Ovary (tissue), 9 donors: ENCODE measurements around the gene GLDN. TPM values are rescaled to one million over a fixed set of nuclear protein-coding genes. Genes with fewer than 3 reads are reported as not detected.

Experiments used
- DNase-seq, 5 donors: peaks; one replicate each; pipeline ENCODE4 v3.0.0-alpha.2; 2019 to 2020
- H3K27ac ChIP-seq, 2 donors: fragments of 200-600 bp; one replicate each; pipeline versions ENCODE4 v1.5.1 to v1.8.0; 2019 to 2022
- H3K27me3 ChIP-seq: fragments of 200-600 bp; one replicate; pipeline ENCODE4 v1.8.0; 2022
- H3K36me3 ChIP-seq: fragments of 200-600 bp; sonication (generic); one replicate; pipeline ENCODE4 v1.5.1; 2019
- H3K4me1 ChIP-seq: one replicate; pipeline ENCODE4 v1.8.1; 2013; ENCODE audit warnings: mild to moderate bottlenecking, moderate library complexity; ENCODE audit not compliant: insufficient read depth
- H3K4me3 ChIP-seq: fragments of 200-600 bp; sonication (generic); one replicate; pipeline ENCODE4 v1.5.1; 2017
- H3K9me3 ChIP-seq, 2 donors: fragments of 200-600 bp in 1 of 2; sonication (generic) in 1 of 2; one replicate each; pipeline versions ENCODE4 v1.5.1 to v1.8.1; 2013 to 2019; ENCODE audit warnings: mild to moderate bottlenecking in 1 of 2, moderate library complexity in 1 of 2
- CTCF ChIP-seq, 3 donors: fragments of 450-650 bp in 2 of 3; fragments of 200-600 bp in 1 of 3; IDR thresholded peaks; one replicate each; pipeline versions ENCODE4 v1.5.1 to v1.8.0; 2016 to 2022; ENCODE audit warnings: antibody characterized with exemption in 3 of 3, mild to moderate bottlenecking in 1 of 3
- EP300 ChIP-seq: sonication (generic); formaldehyde crosslinking; IDR thresholded peaks from one replicate; pipeline ENCODE4 v1.6.1; 2017; ENCODE audit warnings: antibody characterized with exemption
- POLR2A ChIP-seq: fragments of 450-650 bp; IDR thresholded peaks from one replicate; pipeline ENCODE4 v1.6.1; 2017; ENCODE audit warnings: antibody characterized with exemption, mild to moderate bottlenecking, moderate library complexity
- WGBS, 3 donors: extraction: QIAGEN DNeasy Blood & Tissue Kit in 1 of 3; methylation state at CpG; one replicate each; pipeline versions ENCODE4 v1.1.5 to v1.1.7; 2013 to 2017; 5-methylcytosine and 5-hydroxymethylcytosine counted together
- intact Hi-C, 4 donors: fragments of 100-400 bp; cut with DNase I; formaldehyde crosslinking; loops; one replicate each; pipeline versions ENCODE4 v1.11.0 to v1.15.1; 2022 to 2023
- polyA plus RNA-seq, 2 donors: library from polyadenylated mRNA; stranded (reverse); fragments of 200-250 nt in 1 of 2; fragments of 350-450 nt in 1 of 2; fragmentation: Illumina TruSeq in 1 of 2; extraction: RNeasy Lipid Tissue Mini Kit (QIAGEN cat#74804) in 1 of 2; gene quantifications; one replicate each; pipeline ENCODE4 v1.2.3, GENCODE V29; 2013 to 2014
- total RNA-seq, 7 donors: library from RNA; depleted of rRNA in 2 of 7; stranded (reverse); fragments of >200 nt in 2 of 7; fragmentation: NEBNext Ultra II Directional in 3 of 7; extraction: Animal tissue kit (Norgen Biotek cat#: 25700) in 3 of 7; gene quantifications; one replicate each; pipeline versions ENCODE4 v1.1.0 to v1.2.4, GENCODE V29; 2016 to 2023
- donor health status: DM: no; HTN: no; CAD: no; lungs with moderate emphysema.
- donor health status: DM: no; HTN: no; CAD: no.
- donor health status: Bipolar disorder and iron deficiency.
- donor health status: DM: yes; HTN: yes; CAD: no.
- donor health status: DM: no; HTN: no; CAD: no.
- donor health status: DM: yes; HTN: yes; CAD: no.

Gene GLDN
- total and polyA plus RNA-seq, 9 donors = 0.33 to 10.3 (median 2.3) TPM; not detected in 1

- intact Hi-C loops = no loop called here
- Histone ChIP-seq H3K27ac (no peak overlapping the region), H3K4me3 (no peak overlapping the region), H3K36me3 (no peaks in the 10 kb centered on the region), H3K27me3 (no peaks in the 10 kb centered on the region), H3K9me3 (no peaks in the 10 kb centered on the region), H3K4me1 (no peaks in the 10 kb centered on the region)
- WGBS, 3 donors = 91 to 94% (median 92%) methylated on average over 3 of the region's 3 CpGs
- no peak for DNase-seq
- TF ChIP-seq EP300 = no peak
- no peak for TF ChIP-seq POLR2A
- no peak for TF ChIP-seq CTCF (IDR thresholded peaks at IDR 0.05)
These were observed 9.3 kb downstream of the GLDN start for GRCh38 chr15:51350723-51351122.

- H3K27me3 ChIP-seq = no peaks in the 10 kb centered on the region
- H3K9me3 ChIP-seq = no peaks in the 10 kb centered on the region
- no peaks in the 10 kb centered on the region for H3K36me3 ChIP-seq
- WGBS, 3 donors = 41 to 44% (median 43%) methylated on average over 2 of the region's 2 CpGs
- no peak overlapping the region for H3K27ac ChIP-seq
- TF ChIP-seq EP300 = no peak
- no peak for TF ChIP-seq CTCF (IDR thresholded peaks at IDR 0.05)
- TF ChIP-seq POLR2A = no peak
- H3K4me3 ChIP-seq = no peak overlapping the region
- no peaks in the 10 kb centered on the region for H3K4me1 ChIP-seq
- no peak for DNase-seq
- intact Hi-C loops = no loop called here
These were observed 12.5 kb downstream of the GLDN start for GRCh38 chr15:51353976-51354375.

GRCh38 chr15:51355096-51355495 lies 13.6 kb downstream of the GLDN start:
- TF ChIP-seq POLR2A = no peak
- no peak for TF ChIP-seq CTCF (IDR thresholded peaks at IDR 0.05)
- WGBS, 3 donors = 89 to 93% (median 92%) methylated on average over 1 of the region's 1 CpG
- H3K4me1 ChIP-seq = no peaks in the 10 kb centered on the region
- no peak for DNase-seq
- no peak overlapping the region for H3K4me3 ChIP-seq
- H3K36me3 ChIP-seq = no peaks in the 10 kb centered on the region
- intact Hi-C loops = no loop called here
- no peaks in the 10 kb centered on the region for H3K9me3 ChIP-seq
- H3K27ac ChIP-seq = no peak overlapping the region
- H3K27me3 ChIP-seq = no peaks in the 10 kb centered on the region

- intact Hi-C loops = no loop called here
- no peak for DNase-seq
- Histone ChIP-seq H3K27ac (no peak overlapping the region), H3K4me3 (no peak overlapping the region), H3K27me3 (no peaks in the 10 kb centered on the region), H3K9me3 (no peaks in the 10 kb centered on the region), H3K4me1 (no peaks in the 10 kb centered on the region), H3K36me3 (no peaks in the 10 kb centered on the region)
- TF ChIP-seq CTCF (IDR thresholded peaks at IDR 0.05) (no peak), EP300 (no peak), POLR2A (no peak)
- 96 to 98% (median 97%) methylated on average over 5 of the region's 5 CpGs for WGBS, 3 donors
These were observed 14.7 kb downstream of the GLDN start for GRCh38 chr15:51356147-51356546.

- no peak for DNase-seq
- Histone ChIP-seq H3K9me3 (no peaks in the 10 kb centered on the region), H3K27ac (no peak overlapping the region), H3K27me3 (no peaks in the 10 kb centered on the region), H3K36me3 (no peaks in the 10 kb centered on the region), H3K4me1 (no peaks in the 10 kb centered on the region), H3K4me3 (no peak overlapping the region)
- WGBS, 3 donors = 93 to 95% (median 93%) methylated on average over 6 of the region's 6 CpGs
- TF ChIP-seq EP300 (no peak), POLR2A (no peak), CTCF (IDR thresholded peaks at IDR 0.05) (no peak)
- intact Hi-C loops = no loop called here
These were observed 15.5 kb downstream of the GLDN start for GRCh38 chr15:51356983-51357382.
